ENCODE results near the gene COL12A1. TPM values are rescaled to one million over a fixed set of nuclear protein-coding genes. Genes with fewer than 3 reads are reported as not detected.

The COL12A1 gene
- total and polyA plus RNA-seq, 2 experiments from 2014 or later, result 0.39 to 6.3 TPM

GRCh38 chr6:75219263-75219662 is 13.4 kb upstream of the COL12A1 start:
- H3K4me3 ChIP-seq, result no peak overlapping the region
- Mint-ChIP-seq H3K27ac (no peak overlapping the region), H3K9me3 (no peaks in the 10 kb centered on the region), H3K4me1 (peaks cover 13% of the 10 kb centered on the region; the same call in 2 of the 3 replicates), H3K36me3 (ENCODE audit: low read depth) (no peaks in the 10 kb centered on the region), H3K27me3 (ENCODE audit: insufficient read depth, low read depth, poor library complexity) (peaks cover 3% of the 10 kb centered on the region), H3K4me3 (no peak overlapping the region)
- H3K27ac ChIP-seq (ENCODE audit: low read depth), result no peak overlapping the region
- peaks cover 7% of the 10 kb centered on the region; the same call in 1 of the 2 replicates for H3K9me2 ChIP-seq (ENCODE audit: insufficient read depth)
- H3K79me2 ChIP-seq (replicated peaks; ENCODE audit: insufficient read depth), result no peaks in the 10 kb centered on the region
- H3K36me3 ChIP-seq (ENCODE audit: insufficient read depth), result no peaks in the 10 kb centered on the region
- H3K4me1 ChIP-seq (ENCODE audit: insufficient read depth), result peaks cover 11% of the 10 kb centered on the region; the same call in 1 of the 2 replicates
- H3F3A ChIP-seq (replicated peaks; ENCODE audit: low read depth), result no peaks in the 10 kb centered on the region
- ATAC-seq (no peak), DNase-seq (ENCODE audit: low spot score) (no peak)
- H3K4me2 ChIP-seq, result no peak overlapping the region
- no peak for TF ChIP-seq POLR2AphosphoS5 (IDR thresholded peaks at IDR 0.05; ENCODE audit: low read depth)
- TF ChIP-seq ZNF331 (CRISPR knock-in tag; IDR thresholded peaks at IDR 0.05; ENCODE audit: low read depth), result no peak
- TF ChIP-seq STAT1 (IDR thresholded peaks at IDR 0.05; ENCODE audit: unreplicated experiment), result no peak
- no peak for TF ChIP-seq JUNB (IDR thresholded peaks at IDR 0.05; ENCODE audit: unreplicated experiment)
- TF ChIP-seq CTCF (conservative IDR thresholded peaks at IDR 0.05; ENCODE audit: low read depth in 2 of 2), result no peak
- no peak for TF ChIP-seq EZH2phosphoT487 (IDR thresholded peaks at IDR 0.05; ENCODE audit: unreplicated experiment)
- no peak for TF ChIP-seq EZH2 (IDR thresholded peaks at IDR 0.05; ENCODE audit: low read depth, unreplicated experiment)
- TF ChIP-seq NANOG (IDR thresholded peaks at IDR 0.05; ENCODE audit: borderline replicate concordance), result no peak
- TF ChIP-seq CREB1 (CRISPR knock-in tag; IDR thresholded peaks at IDR 0.05; ENCODE audit: low read depth), result no peak
- no peak for TF ChIP-seq ETS1 (IDR thresholded peaks at IDR 0.05)
- no peak for TF ChIP-seq REST (IDR thresholded peaks at IDR 0.05; ENCODE audit: unreplicated experiment)
- TF ChIP-seq ZNF114 (CRISPR knock-in tag; IDR thresholded peaks at IDR 0.05), result no peak
- TF ChIP-seq ZNF462 (CRISPR knock-in tag; IDR thresholded peaks at IDR 0.05), result no peak
- no peaks in the 10 kb centered on the region for H3K27me3 ChIP-seq (ENCODE audit: insufficient read depth)
- no peaks in the 10 kb centered on the region for H4K20me1 ChIP-seq (replicated peaks; ENCODE audit: insufficient read depth)
- no peak overlapping the region for H2AFZ ChIP-seq
